ENCODE measurements around the gene EHMT1. TPM values are rescaled to one million over a fixed set of nuclear protein-coding genes. Genes with fewer than 3 reads are reported as not detected.

Gene EHMT1
- total and polyA plus RNA-seq, 2 of the 13 experiments (the other 11 are each of a cell fraction or from before 2014, with no cell fraction given): 23.0 to 27.1 TPM

- TF ChIP-seq, protein P1, sequence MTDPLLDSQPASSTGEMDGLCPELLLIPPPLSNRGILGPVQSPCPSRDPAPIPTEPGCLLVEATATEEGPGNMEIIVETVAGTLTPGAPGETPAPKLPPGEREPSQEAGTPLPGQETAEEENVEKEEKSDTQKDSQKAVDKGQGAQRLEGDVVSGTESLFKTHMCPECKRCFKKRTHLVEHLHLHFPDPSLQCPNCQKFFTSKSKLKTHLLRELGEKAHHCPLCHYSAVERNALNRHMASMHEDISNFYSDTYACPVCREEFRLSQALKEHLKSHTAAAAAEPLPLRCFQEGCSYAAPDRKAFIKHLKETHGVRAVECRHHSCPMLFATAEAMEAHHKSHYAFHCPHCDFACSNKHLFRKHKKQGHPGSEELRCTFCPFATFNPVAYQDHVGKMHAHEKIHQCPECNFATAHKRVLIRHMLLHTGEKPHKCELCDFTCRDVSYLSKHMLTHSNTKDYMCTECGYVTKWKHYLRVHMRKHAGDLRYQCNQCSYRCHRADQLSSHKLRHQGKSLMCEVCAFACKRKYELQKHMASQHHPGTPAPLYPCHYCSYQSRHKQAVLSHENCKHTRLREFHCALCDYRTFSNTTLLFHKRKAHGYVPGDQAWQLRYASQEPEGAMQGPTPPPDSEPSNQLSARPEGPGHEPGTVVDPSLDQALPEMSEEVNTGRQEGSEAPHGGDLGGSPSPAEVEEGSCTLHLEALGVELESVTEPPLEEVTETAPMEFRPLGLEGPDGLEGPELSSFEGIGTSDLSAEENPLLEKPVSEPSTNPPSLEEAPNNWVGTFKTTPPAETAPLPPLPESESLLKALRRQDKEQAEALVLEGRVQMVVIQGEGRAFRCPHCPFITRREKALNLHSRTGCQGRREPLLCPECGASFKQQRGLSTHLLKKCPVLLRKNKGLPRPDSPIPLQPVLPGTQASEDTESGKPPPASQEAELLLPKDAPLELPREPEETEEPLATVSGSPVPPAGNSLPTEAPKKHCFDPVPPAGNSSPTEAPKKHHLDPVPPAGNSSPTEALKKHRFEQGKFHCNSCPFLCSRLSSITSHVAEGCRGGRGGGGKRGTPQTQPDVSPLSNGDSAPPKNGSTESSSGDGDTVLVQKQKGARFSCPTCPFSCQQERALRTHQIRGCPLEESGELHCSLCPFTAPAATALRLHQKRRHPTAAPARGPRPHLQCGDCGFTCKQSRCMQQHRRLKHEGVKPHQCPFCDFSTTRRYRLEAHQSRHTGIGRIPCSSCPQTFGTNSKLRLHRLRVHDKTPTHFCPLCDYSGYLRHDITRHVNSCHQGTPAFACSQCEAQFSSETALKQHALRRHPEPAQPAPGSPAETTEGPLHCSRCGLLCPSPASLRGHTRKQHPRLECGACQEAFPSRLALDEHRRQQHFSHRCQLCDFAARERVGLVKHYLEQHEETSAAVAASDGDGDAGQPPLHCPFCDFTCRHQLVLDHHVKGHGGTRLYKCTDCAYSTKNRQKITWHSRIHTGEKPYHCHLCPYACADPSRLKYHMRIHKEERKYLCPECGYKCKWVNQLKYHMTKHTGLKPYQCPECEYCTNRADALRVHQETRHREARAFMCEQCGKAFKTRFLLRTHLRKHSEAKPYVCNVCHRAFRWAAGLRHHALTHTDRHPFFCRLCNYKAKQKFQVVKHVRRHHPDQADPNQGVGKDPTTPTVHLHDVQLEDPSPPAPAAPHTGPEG (CRISPR knock-in tag; IDR thresholded peaks at IDR 0.05): no peak
- no peak for TF ChIP-seq ZKSCAN8 (CRISPR knock-in tag; IDR thresholded peaks at IDR 0.05; ENCODE audit: borderline replicate concordance)
- TF ChIP-seq ARID2 (CRISPR knock-in tag; IDR thresholded peaks at IDR 0.05; ENCODE audit: borderline replicate concordance): no peak
- TF ChIP-seq ZFP36 (IDR thresholded peaks at IDR 0.05; ENCODE audit: borderline replicate concordance, low read depth, low read length, partially characterized antibody): no peak
- TF ChIP-seq, protein P2, sequence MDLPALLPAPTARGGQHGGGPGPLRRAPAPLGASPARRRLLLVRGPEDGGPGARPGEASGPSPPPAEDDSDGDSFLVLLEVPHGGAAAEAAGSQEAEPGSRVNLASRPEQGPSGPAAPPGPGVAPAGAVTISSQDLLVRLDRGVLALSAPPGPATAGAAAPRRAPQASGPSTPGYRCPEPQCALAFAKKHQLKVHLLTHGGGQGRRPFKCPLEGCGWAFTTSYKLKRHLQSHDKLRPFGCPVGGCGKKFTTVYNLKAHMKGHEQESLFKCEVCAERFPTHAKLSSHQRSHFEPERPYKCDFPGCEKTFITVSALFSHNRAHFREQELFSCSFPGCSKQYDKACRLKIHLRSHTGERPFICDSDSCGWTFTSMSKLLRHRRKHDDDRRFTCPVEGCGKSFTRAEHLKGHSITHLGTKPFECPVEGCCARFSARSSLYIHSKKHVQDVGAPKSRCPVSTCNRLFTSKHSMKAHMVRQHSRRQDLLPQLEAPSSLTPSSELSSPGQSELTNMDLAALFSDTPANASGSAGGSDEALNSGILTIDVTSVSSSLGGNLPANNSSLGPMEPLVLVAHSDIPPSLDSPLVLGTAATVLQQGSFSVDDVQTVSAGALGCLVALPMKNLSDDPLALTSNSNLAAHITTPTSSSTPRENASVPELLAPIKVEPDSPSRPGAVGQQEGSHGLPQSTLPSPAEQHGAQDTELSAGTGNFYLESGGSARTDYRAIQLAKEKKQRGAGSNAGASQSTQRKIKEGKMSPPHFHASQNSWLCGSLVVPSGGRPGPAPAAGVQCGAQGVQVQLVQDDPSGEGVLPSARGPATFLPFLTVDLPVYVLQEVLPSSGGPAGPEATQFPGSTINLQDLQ (CRISPR knock-in tag; IDR thresholded peaks at IDR 0.05): no peak
- no peak for TF ChIP-seq YEATS2 (CRISPR knock-in tag; IDR thresholded peaks at IDR 0.05; ENCODE audit: borderline replicate concordance)
- TF ChIP-seq, protein P3, sequence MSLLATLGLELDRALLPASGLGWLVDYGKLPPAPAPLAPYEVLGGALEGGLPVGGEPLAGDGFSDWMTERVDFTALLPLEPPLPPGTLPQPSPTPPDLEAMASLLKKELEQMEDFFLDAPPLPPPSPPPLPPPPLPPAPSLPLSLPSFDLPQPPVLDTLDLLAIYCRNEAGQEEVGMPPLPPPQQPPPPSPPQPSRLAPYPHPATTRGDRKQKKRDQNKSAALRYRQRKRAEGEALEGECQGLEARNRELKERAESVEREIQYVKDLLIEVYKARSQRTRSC (CRISPR knock-in tag; IDR thresholded peaks at IDR 0.05; ENCODE audit: low read depth): no peak
- TF ChIP-seq POLR2AphosphoS5 (IDR thresholded peaks at IDR 0.05; ENCODE audit: low read depth, low read length): no peak
- TF ChIP-seq ZNF281 (CRISPR knock-in tag; IDR thresholded peaks at IDR 0.05; ENCODE audit: borderline replicate concordance): no peak
- 0 out of 2 replicates have a peak, but pooled peaks have one; percentile 9 for TF ChIP-seq TARDBP (CRISPR knock-in tag; IDR thresholded peaks at IDR 0.05)
- TF ChIP-seq SMYD3 (CRISPR knock-in tag; IDR thresholded peaks at IDR 0.05): no peak
- TF ChIP-seq MNT (IDR thresholded peaks at IDR 0.05): no peak
- no peak for TF ChIP-seq MED13 (CRISPR knock-in tag; IDR thresholded peaks at IDR 0.05)
- TF ChIP-seq ZNF331 (CRISPR knock-in tag; IDR thresholded peaks at IDR 0.05): no peak
- TF ChIP-seq AGO2 (optimal IDR thresholded peaks at IDR 0.05; ENCODE audit: low read depth, low read length): peak; percentile 51
- TF ChIP-seq ZNF296 (CRISPR knock-in tag; conservative IDR thresholded peaks at IDR 0.05): no peak
- 0 out of 2 replicates have a peak, but pooled peaks have one; percentile 23 for TF ChIP-seq ZNF136 (CRISPR knock-in tag; IDR thresholded peaks at IDR 0.05; ENCODE audit: low read depth)
These were observed 39.6 kb upstream of the EHMT1 start (continued) for GRCh38 chr9:137579259-137579604.

All from HepG2 (cell line).